Osteocyte (in vitro differentiated cells): Measurements from ENCODE around the gene CPB2. TPM values are rescaled to one million over a fixed set of nuclear protein-coding genes. Genes with fewer than 3 reads are reported as not detected.

Source experiments
- DNase-seq: peaks from one replicate; pipeline ENCODE4 v3.0.0; 2021; ENCODE audit warnings: mixed read lengths; ENCODE audit not compliant: unreplicated experiment; ENCODE audit errors: extremely low spot score
- H3K27ac Mint-ChIP-seq: one replicate; pipeline ENCODE4 v1.8.0; 2021; ENCODE audit warnings: mild to moderate bottlenecking, mixed read lengths; ENCODE audit not compliant: unreplicated experiment
- H3K27me3 Mint-ChIP-seq: one replicate; pipeline ENCODE4 v1.8.0; 2021; ENCODE audit warnings: mixed read lengths; ENCODE audit not compliant: unreplicated experiment
- H3K36me3 Mint-ChIP-seq: one replicate; pipeline ENCODE4 v1.8.0; 2021; ENCODE audit warnings: mixed read lengths; ENCODE audit not compliant: unreplicated experiment
- H3K4me1 Mint-ChIP-seq: one replicate; pipeline ENCODE4 v1.8.0; 2021; ENCODE audit warnings: mixed read lengths; ENCODE audit not compliant: unreplicated experiment
- H3K4me3 Mint-ChIP-seq: one replicate; pipeline ENCODE4 v1.8.0; 2021; ENCODE audit warnings: mild to moderate bottlenecking, moderate library complexity, mixed read lengths; ENCODE audit not compliant: unreplicated experiment
- H3K9me3 Mint-ChIP-seq: one replicate; pipeline ENCODE4 v1.8.0; 2021; ENCODE audit warnings: mixed read lengths; ENCODE audit not compliant: unreplicated experiment
- CTCF ChIP-seq: fragments of 200-600 bp; sonication (generic); IDR thresholded peaks from 2 replicates; pipeline ENCODE4 v1.5.0; 2021; ENCODE audit warnings: antibody characterized with exemption, mild to moderate bottlenecking, moderate library complexity
- total RNA-seq: library from RNA; stranded (reverse); gene quantifications from 2 replicates; pipeline ENCODE4 v1.2.1, GENCODE V29; 2021

The CPB2 gene
- total RNA-seq, 1 donor from 2014 or later: not detected

- no peak for TF ChIP-seq CTCF
- Mint-ChIP-seq H3K4me1 (no peaks in the 10 kb centered on the region), H3K27ac (no peak overlapping the region), H3K36me3 (no peaks in the 10 kb centered on the region), H3K27me3 (peaks cover 21% of the 10 kb centered on the region), H3K9me3 (no peaks in the 10 kb centered on the region), H3K4me3 (no peak overlapping the region)
- no peak for DNase-seq
Observed at GRCh38 chr13:46142776-46143175, 37.9 kb upstream of the CPB2 start.

DNA sequence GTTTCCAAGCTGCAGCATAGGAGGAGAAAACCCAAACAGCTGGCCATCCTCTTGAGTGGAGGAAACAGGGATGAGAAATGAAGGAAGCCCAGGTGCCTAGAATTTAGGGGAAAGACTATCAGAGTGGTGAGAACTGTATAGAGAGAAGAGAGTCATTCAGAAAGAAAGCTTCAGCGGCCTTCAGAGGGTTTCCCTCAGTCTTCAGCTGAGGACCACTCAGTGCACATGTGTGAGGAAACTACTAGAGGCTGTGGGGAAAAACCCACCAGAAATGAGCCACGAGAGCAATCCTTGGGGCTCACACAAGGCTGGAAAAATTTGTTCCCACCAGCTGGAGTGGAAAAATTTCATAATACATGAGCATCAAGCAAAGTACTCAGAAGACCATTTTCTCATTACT, 35.2 kb upstream of the CPB2 start:
- no peak for DNase-seq
- no peaks in the 10 kb centered on the region for H3K4me1 Mint-ChIP-seq
- no peak overlapping the region for H3K4me3 Mint-ChIP-seq
- H3K9me3 Mint-ChIP-seq: no peaks in the 10 kb centered on the region
- H3K27me3 Mint-ChIP-seq: peaks cover 17% of the 10 kb centered on the region
- no peak overlapping the region for H3K27ac Mint-ChIP-seq
- no peak for TF ChIP-seq CTCF
- no peaks in the 10 kb centered on the region for H3K36me3 Mint-ChIP-seq

DNA sequence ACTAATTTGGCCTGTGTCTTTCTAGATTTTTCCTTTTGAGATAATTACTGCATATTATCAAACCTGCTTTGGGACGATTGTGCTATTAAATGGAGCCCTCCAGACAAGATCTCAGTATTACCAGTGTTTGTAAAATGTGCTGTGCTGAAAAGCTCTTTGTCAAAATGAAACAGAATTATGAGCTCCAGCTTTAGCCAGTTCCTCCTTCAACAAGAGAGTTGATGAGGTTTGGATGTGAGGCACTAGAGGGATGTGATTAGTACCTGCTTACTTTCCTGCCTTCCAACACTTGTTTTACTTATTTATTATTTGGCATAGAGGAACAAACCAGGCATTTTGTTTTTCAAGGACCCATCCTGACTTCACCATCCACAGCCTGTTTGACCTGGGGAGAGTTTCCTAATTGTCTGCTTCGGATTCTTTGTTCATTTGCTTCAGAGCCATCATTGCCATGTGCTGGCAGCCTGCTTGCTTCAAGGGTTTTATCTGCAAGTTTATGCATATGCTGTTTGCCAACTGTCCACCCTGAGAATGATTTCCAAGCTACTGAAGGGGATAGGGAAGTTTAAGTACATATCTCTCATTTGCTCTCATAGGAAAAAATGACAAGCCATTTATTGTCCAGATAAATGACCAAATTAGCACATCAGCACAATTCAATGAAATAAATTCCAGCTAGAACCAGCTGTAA, 32.9 kb upstream of the CPB2 start:
- TF ChIP-seq CTCF: no peak
- H3K27ac Mint-ChIP-seq: no peak overlapping the region
- no peak overlapping the region for H3K4me3 Mint-ChIP-seq
- no peak for DNase-seq
- H3K27me3 Mint-ChIP-seq: peaks cover 12% of the 10 kb centered on the region
- H3K9me3 Mint-ChIP-seq: no peaks in the 10 kb centered on the region
- H3K4me1 Mint-ChIP-seq: no peaks in the 10 kb centered on the region
- H3K36me3 Mint-ChIP-seq: no peaks in the 10 kb centered on the region

DNA sequence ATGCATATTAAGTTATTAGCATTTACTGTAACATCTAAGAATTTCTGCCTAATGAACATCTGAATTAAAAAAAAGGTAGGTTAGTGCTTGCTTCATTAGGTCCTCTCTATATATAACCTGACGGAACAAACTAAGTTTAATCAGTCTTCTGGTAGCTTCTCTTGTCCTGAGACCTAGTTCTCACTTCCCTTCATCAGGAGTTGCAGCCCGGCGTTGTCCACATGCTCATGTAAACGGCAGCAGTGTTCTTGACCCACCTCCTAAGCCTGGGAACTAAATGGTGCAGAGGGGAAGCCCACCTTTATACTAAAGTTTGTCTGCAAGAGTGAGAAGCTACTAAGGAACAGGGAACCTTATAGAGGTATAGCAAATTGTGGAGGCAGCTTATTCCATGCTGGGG, 31.9 kb upstream of the CPB2 start:
- Mint-ChIP-seq H3K27ac (no peak overlapping the region), H3K4me3 (no peak overlapping the region), H3K27me3 (peaks cover 18% of the 10 kb centered on the region), H3K4me1 (no peaks in the 10 kb centered on the region), H3K9me3 (no peaks in the 10 kb centered on the region), H3K36me3 (no peaks in the 10 kb centered on the region)
- DNase-seq: no peak
- no peak for TF ChIP-seq CTCF

GRCh38 chr13:46134961-46135522, 30.2 kb upstream of the CPB2 start:
- Mint-ChIP-seq H3K27ac (no peak overlapping the region), H3K4me1 (no peaks in the 10 kb centered on the region), H3K27me3 (peaks cover 30% of the 10 kb centered on the region), H3K36me3 (no peaks in the 10 kb centered on the region), H3K9me3 (no peaks in the 10 kb centered on the region), H3K4me3 (no peak overlapping the region)
- no peak for DNase-seq
- no peak for TF ChIP-seq CTCF
